OCI-LY1 (cell line): ENCODE measurements around the gene RNF13.
"Not testable (repeated sequence)": the region's sequence is repeated elsewhere in the genome, so short reads cannot be mapped to it uniquely, and the experiment has no call there.

Experiments
- H2AFZ ChIP-seq: fragments of 200-600 bp; sonication (generic), shearing (Covaris generic); 2 replicates; pipeline ENCODE4 v1.6.0; 2014; ENCODE audit warnings: antibody characterized with exemption, mild to moderate bottlenecking, low read length
- H3F3A ChIP-seq: fragments of 200-600 bp; sonication (generic), shearing (Covaris generic); 2 replicates; pipeline ENCODE4 v1.6.0; 2014; ENCODE audit warnings: mild to moderate bottlenecking, antibody characterized with exemption, low read length, moderate library complexity; ENCODE audit not compliant: insufficient read depth
- H3K27ac ChIP-seq: fragments of 200-600 bp; sonication (generic); 2 replicates; pipeline ENCODE4 v1.5.1; 2014; ENCODE audit warnings: low read length, mixed run types, mild to moderate bottlenecking, low read depth; ENCODE audit not compliant: poor library complexity, severe bottlenecking
- H3K27me3 ChIP-seq: fragments of 200-600 bp; sonication (generic); 2 replicates; pipeline ENCODE4 v1.6.0; 2014; ENCODE audit warnings: antibody characterized with exemption, mild to moderate bottlenecking, low read length, moderate library complexity; ENCODE audit not compliant: insufficient read depth
- H3K36me3 ChIP-seq: fragments of 200-600 bp; sonication (generic); 2 replicates; pipeline ENCODE4 v1.6.1; 2014; ENCODE audit warnings: mild to moderate bottlenecking, antibody characterized with exemption, low read length, moderate library complexity, mixed read lengths; ENCODE audit not compliant: insufficient read depth
- H3K4me1 ChIP-seq: fragments of 200-600 bp; sonication (generic); 2 replicates; pipeline ENCODE4 v1.5.1; 2014; ENCODE audit warnings: mild to moderate bottlenecking, low read length, moderate library complexity; ENCODE audit not compliant: insufficient read depth, severe bottlenecking
- H3K4me2 ChIP-seq: fragments of 200-600 bp; sonication (generic), shearing (Covaris generic); 2 replicates; pipeline ENCODE4 v1.6.1; 2014; ENCODE audit warnings: low read length
- H3K4me3 ChIP-seq: fragments of 200-600 bp; sonication (generic); 2 replicates; pipeline ENCODE4 v1.5.1; 2014; ENCODE audit warnings: low read length, low read depth, mild to moderate bottlenecking, mixed read lengths; ENCODE audit not compliant: poor library complexity, severe bottlenecking
- H3K79me2 ChIP-seq: fragments of 200-600 bp; shearing (Covaris generic); 2 replicates; pipeline ENCODE4 v1.6.1; 2016; ENCODE audit warnings: mixed run types, low read length, mixed read lengths; ENCODE audit not compliant: insufficient read depth
- H3K9ac ChIP-seq: fragments of 200-600 bp; sonication (generic), shearing (Covaris generic); 2 replicates; pipeline ENCODE4 v1.6.1; 2014; ENCODE audit warnings: mild to moderate bottlenecking, low read length, mixed read lengths
- H3K9me2 ChIP-seq: fragments of 200-600 bp; sonication (generic), shearing (Covaris generic); 2 replicates; pipeline ENCODE4 v1.6.1; 2014; ENCODE audit warnings: low read depth, mild to moderate bottlenecking, low read length, mixed read lengths
- H3K9me3 ChIP-seq: fragments of 200-600 bp; shearing (Covaris generic); 2 replicates; pipeline ENCODE4 v1.6.1; 2014; ENCODE audit warnings: low read length, mixed read lengths
- H4K20me1 ChIP-seq: fragments of 200-600 bp; sonication (generic), shearing (Covaris generic); 2 replicates; pipeline ENCODE4 v1.6.0; 2016; ENCODE audit warnings: mild to moderate bottlenecking, low read length; ENCODE audit not compliant: insufficient read depth
- EZH2 ChIP-seq: fragments of 200-600 bp; sonication (generic), shearing (Covaris generic); IDR thresholded peaks from 2 replicates; pipeline ENCODE4 v1.8.0; 2017; ENCODE audit warnings: borderline replicate concordance, mixed run types, mild to moderate bottlenecking, antibody characterized with exemption, low read length, moderate library complexity, mixed read lengths
- TF ChIP-seq, protein P1 (sequence below): fragments of 200-600 bp; sonication (generic), shearing (Covaris generic); IDR thresholded peaks from 2 replicates; pipeline ENCODE4 v1.5.1; 2017; ENCODE audit warnings: mild to moderate bottlenecking, antibody characterized with exemption, low read length, moderate library complexity, mixed read lengths

RNF13 gene

DNA sequence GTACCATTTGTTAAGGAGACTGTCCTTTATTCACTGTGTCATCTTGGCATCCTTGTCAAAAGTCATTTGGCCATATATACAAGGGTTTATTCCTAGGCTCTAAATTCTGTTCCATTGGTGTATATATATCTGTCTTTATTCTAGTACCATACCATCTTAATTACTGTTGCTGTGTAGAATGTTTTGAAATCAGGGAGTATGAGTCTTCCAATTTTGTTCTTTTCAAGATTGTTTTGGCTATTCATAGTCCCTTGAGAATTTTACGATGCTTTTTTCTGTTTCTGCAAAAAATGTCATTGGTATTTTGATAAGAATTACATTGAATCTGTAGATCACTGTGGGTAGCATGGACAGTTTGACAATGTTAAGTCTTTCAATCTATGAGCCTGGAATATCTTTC is 128.9 kb downstream of the RNF13 start:
- Histone ChIP-seq H4K20me1 (no peaks in the 10 kb centered on the region), H2AFZ (no peak overlapping the region), H3K9me3 (0 out of 2 replicates have a peak, but pooled peaks cover 3% of the 10 kb centered on the region), H3K9me2 (no peaks in the 10 kb centered on the region), H3K4me1 (peaks cover 2% of the 10 kb centered on the region), H3K36me3 (peaks cover 9% of the 10 kb centered on the region; the same call in 1 of the 2 replicates), H3K27ac (no peak overlapping the region), H3K9ac (no peak overlapping the region), H3K27me3 (no peaks in the 10 kb centered on the region), H3K4me2 (no peak overlapping the region), H3F3A (no peaks in the 10 kb centered on the region), H3K79me2 (0 out of 2 replicates have a peak, but pooled peaks cover 5% of the 10 kb centered on the region), H3K4me3 (no peak overlapping the region)
- TF ChIP-seq, protein P1, sequence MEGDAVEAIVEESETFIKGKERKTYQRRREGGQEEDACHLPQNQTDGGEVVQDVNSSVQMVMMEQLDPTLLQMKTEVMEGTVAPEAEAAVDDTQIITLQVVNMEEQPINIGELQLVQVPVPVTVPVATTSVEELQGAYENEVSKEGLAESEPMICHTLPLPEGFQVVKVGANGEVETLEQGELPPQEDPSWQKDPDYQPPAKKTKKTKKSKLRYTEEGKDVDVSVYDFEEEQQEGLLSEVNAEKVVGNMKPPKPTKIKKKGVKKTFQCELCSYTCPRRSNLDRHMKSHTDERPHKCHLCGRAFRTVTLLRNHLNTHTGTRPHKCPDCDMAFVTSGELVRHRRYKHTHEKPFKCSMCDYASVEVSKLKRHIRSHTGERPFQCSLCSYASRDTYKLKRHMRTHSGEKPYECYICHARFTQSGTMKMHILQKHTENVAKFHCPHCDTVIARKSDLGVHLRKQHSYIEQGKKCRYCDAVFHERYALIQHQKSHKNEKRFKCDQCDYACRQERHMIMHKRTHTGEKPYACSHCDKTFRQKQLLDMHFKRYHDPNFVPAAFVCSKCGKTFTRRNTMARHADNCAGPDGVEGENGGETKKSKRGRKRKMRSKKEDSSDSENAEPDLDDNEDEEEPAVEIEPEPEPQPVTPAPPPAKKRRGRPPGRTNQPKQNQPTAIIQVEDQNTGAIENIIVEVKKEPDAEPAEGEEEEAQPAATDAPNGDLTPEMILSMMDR, result no peak
- no peak for TF ChIP-seq EZH2

DNA sequence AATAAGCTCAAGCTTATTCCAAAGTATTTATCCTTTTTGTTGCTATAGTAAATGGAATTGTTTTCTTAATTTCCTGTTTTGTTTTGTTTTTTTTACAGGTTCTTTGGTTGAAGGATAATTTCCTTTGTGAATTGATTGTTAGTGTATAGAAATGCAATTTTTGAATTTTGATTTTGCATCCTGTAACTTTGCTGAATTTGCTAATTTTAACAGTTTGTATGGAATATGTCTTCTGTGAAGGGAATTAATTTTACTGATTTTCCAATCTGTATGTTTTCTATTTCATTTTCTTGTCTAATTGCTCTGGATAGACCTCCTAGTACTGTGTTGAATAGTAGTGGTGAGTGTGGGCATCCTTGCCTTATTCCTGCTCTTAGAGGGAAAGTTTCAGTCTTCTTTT is 129.4 kb downstream of the RNF13 start:
- H3K9ac ChIP-seq, result no peak overlapping the region
- 0 out of 2 replicates have a peak, but pooled peaks cover 5% of the 10 kb centered on the region for H3K79me2 ChIP-seq
- H3K27me3 ChIP-seq, result no peaks in the 10 kb centered on the region
- TF ChIP-seq, protein P1, result no peak
- no peak for TF ChIP-seq EZH2
- no peaks in the 10 kb centered on the region for H3F3A ChIP-seq
- H3K4me3 ChIP-seq, result no peak overlapping the region
- no peak overlapping the region for H2AFZ ChIP-seq
- 0 out of 2 replicates have a peak, but pooled peaks cover 3% of the 10 kb centered on the region for H3K9me3 ChIP-seq
- H4K20me1 ChIP-seq, result no peaks in the 10 kb centered on the region
- no peaks in the 10 kb centered on the region for H3K9me2 ChIP-seq
- H3K36me3 ChIP-seq, result peaks cover 9% of the 10 kb centered on the region; the same call in 1 of the 2 replicates
- H3K27ac ChIP-seq, result no peak overlapping the region
- H3K4me1 ChIP-seq, result no peaks in the 10 kb centered on the region
- H3K4me2 ChIP-seq, result no peak overlapping the region

DNA sequence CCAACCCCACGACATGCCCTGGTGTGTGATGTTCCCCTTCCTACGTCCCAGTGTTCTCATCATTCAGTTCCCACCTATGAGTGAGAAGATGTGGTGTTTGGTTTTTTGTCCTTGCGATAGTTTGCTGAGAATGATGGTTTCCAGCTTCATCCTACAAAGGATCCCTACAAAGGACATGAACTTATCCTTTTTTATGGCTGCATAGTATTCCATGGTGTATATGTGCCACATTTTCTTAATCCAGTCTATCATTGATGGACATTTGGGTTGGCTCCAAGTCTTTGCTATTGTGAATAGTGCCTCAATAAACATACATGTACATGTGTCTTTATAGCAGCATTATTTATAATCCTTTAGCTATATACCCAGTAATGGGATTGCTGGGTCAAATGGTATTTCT is 131.0 kb downstream of the RNF13 start:
- not testable (repeated sequence) for H3K9me3 ChIP-seq, H3K27me3 ChIP-seq, H3K4me3 ChIP-seq, H3K4me1 ChIP-seq, H3K4me2 ChIP-seq, H3K9me2 ChIP-seq, H4K20me1 ChIP-seq, H3K36me3 ChIP-seq, H3K9ac ChIP-seq, H2AFZ ChIP-seq, H3K79me2 ChIP-seq, H3F3A ChIP-seq, H3K27ac ChIP-seq

DNA sequence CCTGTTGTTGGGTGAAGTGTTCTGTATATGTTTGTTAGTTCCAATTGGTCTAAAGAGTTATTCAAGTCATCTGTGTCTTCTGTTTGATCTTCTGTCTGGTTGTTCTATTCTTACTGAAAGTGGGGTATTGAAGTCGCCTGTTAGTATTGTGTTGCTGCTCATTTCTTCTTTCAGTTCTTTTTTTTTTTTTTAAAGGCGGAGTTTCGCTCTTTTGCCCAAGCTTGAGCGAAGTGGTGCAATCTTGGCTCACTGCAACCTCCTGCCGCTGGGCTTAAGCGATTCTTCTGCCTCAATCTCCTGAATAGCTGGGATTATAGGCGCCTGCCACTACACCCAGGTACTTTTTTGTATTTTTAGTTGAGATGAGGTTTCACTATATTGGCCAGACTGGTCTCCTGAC is 134.2 kb downstream of the RNF13 start:
- Histone ChIP-seq H3K4me1 (no peaks in the 10 kb centered on the region), H2AFZ (no peak overlapping the region), H3K9me3 (0 out of 2 replicates have a peak, but pooled peaks cover 2% of the 10 kb centered on the region), H3K4me2 (no peak overlapping the region), H3K79me2 (no peaks in the 10 kb centered on the region), H3K36me3 (peaks cover 4% of the 10 kb centered on the region; the same call in 1 of the 2 replicates), H3K27ac (no peak overlapping the region), H3F3A (no peaks in the 10 kb centered on the region), H4K20me1 (no peaks in the 10 kb centered on the region), H3K9ac (no peak overlapping the region), H3K9me2 (no peaks in the 10 kb centered on the region), H3K27me3 (no peaks in the 10 kb centered on the region), H3K4me3 (no peak overlapping the region)
- TF ChIP-seq, protein P1, result no peak
- no peak for TF ChIP-seq EZH2
